HG03565 (cell line): ENCODE measurements around the gene CCDC154.
"Not testable (repeated sequence)": the region's sequence is repeated elsewhere in the genome, so short reads cannot be mapped to it uniquely, and the experiment has no call there.

Experiments
- ATAC-seq: cut with Tn5 transposase; IDR thresholded peaks from one replicate; pipeline ENCODE4 v1.9.1; 2021; ENCODE audit warnings: mild to moderate bottlenecking, moderate library complexity; ENCODE audit not compliant: unreplicated experiment

Gene CCDC154, protein sequence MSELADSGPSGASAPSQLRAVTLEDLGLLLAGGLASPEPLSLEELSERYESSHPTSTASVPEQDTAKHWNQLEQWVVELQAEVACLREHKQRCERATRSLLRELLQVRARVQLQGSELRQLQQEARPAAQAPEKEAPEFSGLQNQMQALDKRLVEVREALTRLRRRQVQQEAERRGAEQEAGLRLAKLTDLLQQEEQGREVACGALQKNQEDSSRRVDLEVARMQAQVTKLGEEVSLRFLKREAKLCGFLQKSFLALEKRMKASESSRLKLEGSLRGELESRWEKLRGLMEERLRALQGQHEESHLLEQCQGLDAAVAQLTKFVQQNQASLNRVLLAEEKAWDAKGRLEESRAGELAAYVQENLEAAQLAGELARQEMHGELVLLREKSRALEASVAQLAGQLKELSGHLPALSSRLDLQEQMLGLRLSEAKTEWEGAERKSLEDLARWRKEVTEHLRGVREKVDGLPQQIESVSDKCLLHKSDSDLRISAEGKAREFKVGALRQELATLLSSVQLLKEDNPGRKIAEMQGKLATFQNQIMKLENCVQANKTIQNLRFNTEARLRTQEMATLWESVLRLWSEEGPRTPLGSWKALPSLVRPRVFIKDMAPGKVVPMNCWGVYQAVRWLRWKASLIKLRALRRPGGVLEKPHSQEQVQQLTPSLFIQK

DNA sequence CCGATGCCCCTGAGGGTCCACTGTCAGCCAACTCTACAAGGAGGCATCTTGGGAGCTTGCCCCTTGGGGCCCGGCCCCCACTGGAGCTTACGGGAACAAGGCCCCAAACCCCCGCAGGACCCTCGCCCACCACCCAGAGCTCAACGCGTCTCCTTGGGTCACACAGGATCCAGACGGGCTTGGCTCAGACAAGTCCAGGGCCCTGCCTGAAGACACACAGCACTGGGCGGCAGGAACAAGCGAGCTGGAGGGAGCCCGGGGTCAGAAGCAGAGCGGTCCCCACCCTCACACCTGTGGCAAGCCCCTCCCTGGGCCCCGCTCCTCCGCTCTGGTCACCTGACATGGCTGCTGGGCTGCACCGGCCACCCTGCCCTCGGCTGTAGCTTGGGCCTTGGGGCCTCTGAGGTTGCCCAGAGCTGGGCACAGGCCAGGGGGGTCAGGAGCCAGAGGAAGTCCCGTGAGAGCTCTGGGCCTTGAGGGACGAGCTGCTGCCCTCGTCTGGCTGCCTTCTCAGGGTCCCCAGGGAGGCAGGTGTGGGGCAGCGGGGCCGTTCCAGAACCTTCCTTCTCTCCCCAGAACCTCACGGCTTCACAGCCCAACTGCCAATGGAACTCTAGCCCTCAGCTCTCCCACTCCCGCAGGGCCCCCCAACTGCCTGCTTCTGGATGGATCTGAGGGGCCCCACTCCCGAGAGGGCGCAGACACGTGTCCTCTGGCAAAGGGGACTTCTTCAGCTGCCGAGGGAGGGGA, at the start of gene CCDC154:
Gene CCDC154 (minus strand): TSS at position 577 of the 750 bp plus-strand sequence. CDS start 234 bp downstream, at position 343.
- no peak for ATAC-seq

DNA sequence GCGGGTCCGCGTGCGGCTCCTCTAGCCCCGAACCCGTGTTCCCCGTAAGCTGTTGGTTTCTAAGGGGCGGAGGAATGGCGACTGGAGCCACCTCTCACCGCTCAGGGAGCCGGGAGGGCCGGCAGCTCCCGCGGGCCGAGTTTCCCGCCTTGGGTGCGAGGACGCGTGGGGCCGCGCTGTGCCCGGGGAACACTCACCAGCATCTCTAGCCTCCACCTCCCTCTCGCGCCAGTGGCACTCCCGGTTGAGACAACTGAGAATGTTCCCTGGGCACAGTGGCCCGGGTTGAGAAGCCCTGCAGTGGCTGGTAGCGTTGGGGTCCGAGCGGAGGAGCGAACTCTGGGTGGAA, 49.4 kb upstream of the CCDC154 start:
- no peak for ATAC-seq

- peak; percentile 39 for ATAC-seq
Observed at GRCh38 chr16:1492923-1493745, 48.8 kb upstream of the CCDC154 start, which contains the start of gene TELO2. TELO2 (plus strand) TSS chr16:1493360; CDS start chr16:1494282, 922 bp downstream.

DNA sequence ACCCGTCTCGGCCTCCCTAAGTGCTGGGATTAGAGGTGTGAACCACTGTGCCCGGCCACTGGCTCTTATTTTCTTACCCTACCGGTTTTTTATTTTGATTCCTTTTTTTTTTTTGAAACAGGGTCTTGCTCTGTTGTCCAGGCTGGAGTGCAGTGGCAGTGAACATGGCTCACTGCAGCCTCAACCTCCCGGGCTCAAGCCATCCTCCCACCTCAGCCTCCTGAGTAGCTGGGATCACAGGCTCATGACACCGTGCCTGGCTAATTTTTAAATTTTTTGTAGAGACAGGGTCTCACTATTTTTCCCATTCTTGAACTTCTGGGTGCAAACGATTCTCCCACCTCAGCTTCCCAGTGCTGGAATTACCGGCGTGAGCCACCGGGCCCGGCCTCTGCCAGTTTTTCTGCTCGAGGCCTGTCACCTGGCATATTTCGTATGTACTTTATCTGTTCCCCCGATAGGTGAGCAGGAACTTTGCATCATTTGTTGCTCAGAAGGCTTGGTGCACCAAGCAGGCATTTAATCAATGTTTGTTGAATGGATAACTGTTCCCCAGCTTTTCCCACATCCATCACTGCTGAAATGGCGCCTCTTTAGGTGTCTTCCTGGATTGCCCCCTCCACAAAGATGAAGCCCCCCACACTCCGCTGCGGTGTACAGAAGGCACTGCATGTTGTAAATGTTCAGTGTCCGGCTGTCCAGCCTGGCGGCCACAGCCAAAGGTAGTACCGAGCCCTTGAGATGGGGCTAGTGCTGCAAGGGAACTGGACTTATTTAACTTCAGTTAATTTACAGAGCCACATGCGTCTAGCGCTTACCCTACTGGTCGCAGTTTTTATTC, 47.9 kb upstream of the CCDC154 start:
- ATAC-seq, result no peak

- no peak for ATAC-seq
Observed at GRCh38 chr16:1491327-1491726, 47.0 kb upstream of the CCDC154 start.

DNA sequence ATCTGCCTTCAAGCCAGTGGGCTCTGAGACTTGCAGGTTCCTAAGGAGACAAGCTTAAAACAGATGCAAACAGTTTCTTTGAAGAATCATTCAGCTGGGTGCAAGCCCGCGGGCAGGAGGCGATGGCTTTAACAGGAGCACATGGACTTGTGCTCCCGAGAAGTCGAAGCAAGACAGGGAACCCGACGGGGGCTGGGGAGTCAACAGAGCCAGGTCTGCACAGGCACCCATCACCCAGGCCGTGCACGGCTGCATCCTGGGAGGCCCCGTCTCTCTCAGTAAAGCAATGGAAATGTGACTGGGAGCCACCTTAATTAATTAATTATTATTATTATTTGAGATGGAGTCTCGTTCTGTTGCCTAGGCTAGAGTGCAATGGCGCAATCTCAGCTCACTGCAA, 44.7 kb upstream of the CCDC154 start:
- ATAC-seq, result no peak

DNA sequence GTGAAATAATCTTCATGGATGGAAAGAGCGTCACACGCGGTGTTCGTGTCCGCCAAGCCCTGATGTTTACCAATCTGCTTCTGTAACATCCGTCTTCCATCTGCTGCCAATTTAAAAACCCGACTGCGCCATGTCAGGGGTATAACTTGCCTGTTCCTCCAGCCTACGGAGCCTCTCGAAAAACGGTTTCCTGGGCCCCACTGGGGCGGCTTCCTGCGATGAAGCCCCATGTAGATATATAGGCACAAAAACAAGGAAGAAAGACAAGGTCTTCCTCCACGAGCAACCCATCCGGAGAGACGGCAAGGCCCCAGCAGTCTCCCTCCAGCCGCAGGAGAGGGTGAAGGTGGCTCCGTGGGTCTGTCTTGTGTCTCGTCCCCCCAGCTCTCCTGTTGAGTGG, 44.3 kb upstream of the CCDC154 start, which contains the start of gene PTX4:
Gene PTX4 (minus strand): TSS at position 326 of the 400 bp plus-strand sequence. CDS start 35 bp downstream, at position 291.
- ATAC-seq, result no peak

GRCh38 chr16:1488054-1488601, 43.8 kb upstream of the CCDC154 start:
- no peak for ATAC-seq

DNA sequence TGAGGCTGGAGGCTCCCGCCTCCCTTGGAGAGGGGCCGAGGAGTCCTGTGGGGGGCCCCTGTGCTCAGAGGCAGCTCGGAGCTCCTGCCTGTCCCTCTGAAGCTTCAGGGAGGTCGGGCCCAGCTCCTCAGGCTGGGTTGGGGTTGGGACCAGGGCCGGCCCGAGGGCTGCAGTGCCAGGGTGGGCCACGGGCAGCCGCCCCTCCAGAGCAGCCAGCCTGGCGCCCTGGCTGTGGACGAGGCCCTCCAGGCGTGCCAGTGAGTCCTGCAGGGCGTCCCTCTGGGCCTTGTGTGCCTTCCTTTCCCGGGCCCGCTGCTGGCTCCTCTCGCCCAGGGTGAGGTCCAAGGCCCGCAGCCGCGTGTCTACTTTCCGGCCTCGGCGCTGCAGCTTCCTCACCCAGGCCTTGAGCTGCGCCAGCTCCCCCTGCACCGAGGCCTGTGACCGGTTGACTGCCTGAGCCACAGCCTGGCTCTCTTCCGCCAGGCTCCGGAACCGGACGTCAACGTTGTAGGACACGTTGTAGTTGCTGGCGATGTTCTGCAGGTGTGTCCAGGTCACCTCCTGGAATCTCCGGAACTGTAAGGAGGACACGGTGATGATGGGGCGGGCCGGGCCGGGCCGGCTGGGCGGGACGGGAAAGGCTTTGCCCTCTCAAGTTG, 43.2 kb upstream of the CCDC154 start:
- no peak for ATAC-seq

DNA sequence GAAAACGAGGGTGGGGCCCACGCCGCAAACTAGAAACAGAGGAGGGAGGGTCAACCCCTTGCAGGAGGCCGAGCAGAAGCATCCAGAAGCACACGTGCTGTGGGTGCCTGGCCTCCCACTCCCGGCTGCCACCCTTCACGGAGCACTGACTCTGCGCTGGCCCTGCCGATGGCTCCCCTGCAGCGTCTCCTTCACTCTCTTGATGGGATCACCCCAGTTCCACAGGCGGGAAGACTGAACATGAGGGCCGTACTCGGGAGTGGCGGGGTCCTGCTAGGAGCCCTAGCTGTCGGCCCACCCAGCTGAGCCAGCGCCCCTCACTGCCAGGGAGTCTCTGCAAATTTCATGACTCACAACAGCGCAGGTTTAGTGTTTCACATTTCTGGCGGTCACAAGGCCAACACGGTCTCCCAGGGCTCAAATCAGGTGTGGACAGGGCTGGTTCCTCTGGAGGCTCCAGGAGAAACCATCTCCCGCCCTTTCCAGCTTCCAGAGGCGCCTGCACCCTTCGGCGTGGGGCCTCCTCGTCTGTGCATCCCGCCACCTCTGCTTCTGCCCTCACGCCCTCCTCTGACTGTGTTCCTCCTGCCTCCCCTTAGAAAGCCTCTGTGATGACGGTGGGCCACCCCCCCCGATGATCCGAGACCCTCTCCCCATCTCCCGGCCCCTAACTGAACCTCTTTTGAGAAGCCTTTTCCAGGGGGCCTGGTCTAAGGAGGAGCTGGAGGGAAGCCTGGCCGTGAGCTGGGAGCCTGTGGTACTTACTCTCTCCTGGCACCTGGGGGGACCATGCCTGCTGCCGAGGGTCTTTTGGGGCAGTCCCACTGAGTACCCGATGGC, 42.4 kb upstream of the CCDC154 start:
- no peak for ATAC-seq

DNA sequence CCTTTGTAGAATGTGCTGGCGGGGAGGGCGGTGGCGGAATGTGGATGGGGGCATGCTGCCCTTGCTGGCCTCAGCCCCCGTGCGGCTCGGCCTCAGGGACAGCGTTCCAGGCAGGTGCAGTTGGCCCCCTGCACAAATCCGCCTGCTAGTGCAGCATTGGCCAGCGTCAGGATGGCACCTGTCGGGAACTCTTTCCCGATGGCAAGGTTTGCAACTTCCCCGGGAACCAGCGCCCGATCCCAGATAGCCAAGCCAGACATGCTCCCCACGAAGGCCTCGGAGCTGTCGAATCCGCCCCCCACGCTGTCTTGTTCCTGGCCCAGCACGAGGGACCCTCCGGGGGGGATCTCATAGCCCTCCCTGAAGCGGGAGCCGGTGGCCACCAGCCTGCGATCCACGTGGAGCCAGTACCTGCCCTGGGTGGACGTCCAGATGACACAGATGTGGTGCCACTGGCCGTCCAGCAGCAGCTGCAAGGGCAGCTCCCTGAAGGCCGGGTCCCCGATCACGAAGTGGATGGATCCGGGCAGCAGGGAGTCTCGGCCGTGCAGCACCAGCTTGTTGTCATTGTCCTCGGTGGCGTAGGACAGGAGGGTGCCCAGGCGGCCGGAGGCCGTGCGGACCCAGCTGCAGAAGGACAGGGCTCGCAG, 41.6 kb upstream of the CCDC154 start:
- no peak for ATAC-seq

DNA sequence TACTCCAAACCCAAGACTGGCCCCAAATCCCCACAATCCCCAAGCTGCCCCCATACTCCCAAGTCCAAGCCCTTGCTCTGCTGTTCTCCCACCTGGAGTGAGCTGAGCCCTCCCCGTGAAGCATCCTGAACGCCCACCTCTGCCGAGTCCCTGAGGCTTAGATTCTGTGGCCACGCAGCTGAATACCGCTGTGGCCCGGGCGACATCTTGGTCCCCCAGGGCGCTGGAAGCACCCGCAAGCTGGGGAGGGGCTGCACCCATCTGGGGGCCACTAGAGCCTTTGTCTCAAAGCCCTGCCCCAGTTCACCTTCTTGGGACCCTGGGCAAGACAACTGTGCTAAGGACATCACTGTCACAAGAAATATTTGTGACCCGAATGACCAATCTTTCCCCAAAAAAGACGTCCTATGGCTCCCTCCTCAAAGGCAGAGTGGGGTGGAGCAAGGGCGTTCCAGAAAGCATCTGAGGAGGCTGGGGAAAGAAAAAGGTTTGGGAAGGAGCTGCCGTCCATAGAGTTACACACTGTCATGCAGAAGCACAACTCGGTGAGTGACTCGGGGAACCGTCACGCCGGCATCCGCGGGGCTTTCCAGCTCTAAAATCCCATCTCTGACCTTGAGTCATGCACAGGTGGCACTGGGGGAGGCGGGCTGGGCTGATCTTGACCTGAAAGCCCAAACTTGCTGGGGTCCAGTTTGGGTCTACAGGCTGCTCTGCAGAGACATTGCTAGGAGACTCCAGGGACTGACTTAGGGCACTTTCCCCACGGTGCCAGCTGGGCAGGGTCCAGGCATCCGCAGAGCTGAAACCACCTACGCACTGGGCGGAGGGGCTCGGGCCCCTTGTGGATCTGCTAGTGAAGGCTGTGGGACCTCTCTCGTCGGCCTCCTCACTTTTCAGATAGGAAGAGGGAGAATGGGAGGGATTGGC, 37.8 kb upstream of the CCDC154 start:
- ATAC-seq, result no peak

GRCh38 chr16:1478937-1479336, 34.6 kb upstream of the CCDC154 start:
- not testable (repeated sequence) for ATAC-seq

DNA sequence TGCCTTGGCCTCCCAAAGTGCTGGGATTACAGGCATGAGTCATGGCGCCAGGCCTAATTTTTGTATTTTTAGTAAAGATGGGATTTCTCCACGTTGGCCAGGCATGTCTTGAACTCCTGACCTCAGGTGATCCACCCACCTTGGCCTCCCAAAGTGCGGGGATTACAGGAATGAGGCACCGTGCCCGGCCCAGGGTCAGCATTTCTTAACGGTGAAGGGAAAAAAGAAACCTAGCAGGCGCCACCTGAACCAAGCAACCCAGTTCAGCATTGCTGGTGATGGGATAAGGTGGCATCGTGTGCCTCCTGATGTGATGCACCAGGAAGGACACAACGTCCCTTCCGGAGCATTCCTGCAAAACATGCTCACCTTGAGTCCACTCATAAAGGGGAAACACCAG, 32.7 kb upstream of the CCDC154 start:
- ATAC-seq, result no peak

DNA sequence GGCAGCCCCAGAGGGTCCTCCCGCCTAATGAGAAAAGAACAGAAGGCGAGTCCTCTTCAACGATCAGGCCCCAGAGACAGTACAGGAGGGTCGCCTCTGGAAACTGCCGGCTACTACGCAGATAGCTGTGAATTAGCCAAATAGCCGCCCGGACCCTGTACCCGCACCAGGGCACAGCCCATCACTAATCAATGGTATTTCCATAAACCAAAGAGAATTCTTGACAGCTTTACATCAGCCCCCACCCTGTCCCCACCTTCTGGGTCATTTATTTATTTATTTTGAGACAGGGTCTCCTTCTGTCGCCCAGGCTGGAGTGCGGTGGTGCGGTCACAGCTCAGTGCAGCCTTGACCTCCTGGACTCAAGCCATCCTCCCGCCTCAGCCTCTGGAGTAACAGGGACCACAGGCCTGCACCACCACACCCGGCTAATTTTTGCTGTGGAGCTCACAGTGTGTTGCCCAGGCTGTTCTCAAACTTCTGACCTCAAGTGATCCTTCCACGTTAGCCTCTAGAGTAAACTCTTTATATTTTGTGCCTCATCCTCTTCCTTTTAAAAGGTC, 31.3 kb upstream of the CCDC154 start:
- no peak for ATAC-seq
